HCT116 (cell line): ENCODE measurements around the gene BRD9. TPM values are rescaled to one million over a fixed set of nuclear protein-coding genes. Genes with fewer than 3 reads are reported as not detected.

Experiments used
- ATAC-seq: fragments of 200-7000 bp; cut with Tn5 transposase; 2 replicates; pipeline ENCODE4 v1.9.1; 2020; ENCODE audit warnings: mild to moderate bottlenecking, moderate library complexity
- BruUV-seq: library from RNA; stranded (reverse); fragments of 400-500 nt; replicated peaks from 2 replicates; lab custom pipeline; 2021; lab: Mats Ljungman, UMichigan
- CTCF ChIA-PET: fragments of 300-600 bp; sonication (Branson Sonifier 250); formaldehyde crosslinking; loops from one replicate; lab custom pipeline; 2021; ENCODE audit warnings: antibody characterized with exemption; lab: Charles Lee
- POLR2A ChIA-PET: fragments of 300-600, 350-600 bp; sonication (Branson Sonifier 250); formaldehyde crosslinking; loops from one replicate; lab custom pipeline; 2021; ENCODE audit warnings: antibody characterized with exemption; lab: Charles Lee
- RAD21 ChIA-PET, 2 experiments: fragments of 300-600 bp; sonication (Branson Sonifier 250); formaldehyde crosslinking; loops; one replicate each; lab custom pipeline; 2023; ENCODE audit warnings: low total read pairs in 2 of 2; ENCODE audit not compliant: uncharacterized antibody in 2 of 2, unreplicated experiment in 2 of 2, low non-redundant PET in 1 of 2; lab: Charles Lee
- DNase-seq: peaks from one replicate; pipeline ENCODE4 v3.0.0-alpha.2; 2010; ENCODE audit warnings: low read depth, low spot score
- H2AFZ ChIP-seq: fragments of 200-600 bp; shearing (Covaris generic), sonication (generic); 2 replicates; pipeline ENCODE4 v1.6.1; 2017; ENCODE audit warnings: low read depth, mixed run types, mixed read lengths, antibody characterized with exemption, low read length; ENCODE audit not compliant: poor library complexity, severe bottlenecking
- H3K27ac ChIP-seq: 2 replicates; pipeline ENCODE4 v1.5.1; 2012; ENCODE audit warnings: low read depth, low read length
- H3K27me3 ChIP-seq: fragments of 200-600 bp; sonication (generic); 2 replicates; pipeline ENCODE4 v1.6.1; 2016; ENCODE audit warnings: mixed run types, low read length, mixed read lengths; ENCODE audit not compliant: insufficient read depth
- H3K36me3 ChIP-seq, 2 experiments: fragments of 200-500 bp in 1 of 2; fragments of 200-600 bp in 1 of 2; sonication (Bioruptor generic) in 1 of 2; sonication (generic) in 1 of 2; 2 replicates each; pipeline versions ENCODE4 v1.5.1 to v1.6.1; 2014 to 2016; ENCODE audit warnings: low read length in 2 of 2, inconsistent platforms in 1 of 2, mixed read lengths in 1 of 2, mixed run types in 1 of 2; ENCODE audit not compliant: insufficient read depth in 2 of 2, control insufficient read depth in 1 of 2
- H3K4me1 ChIP-seq, 2 experiments: fragments of 200-600 bp in 1 of 2; sonication (generic) in 1 of 2; 2 replicates each; pipeline versions ENCODE4 v1.5.1 to v1.6.1; 2012 to 2017; ENCODE audit warnings: low read length in 2 of 2, inconsistent platforms in 1 of 2, mild to moderate bottlenecking in 1 of 2, mixed read lengths in 1 of 2, mixed run types in 1 of 2, moderate library complexity in 1 of 2; ENCODE audit not compliant: insufficient read depth in 2 of 2, control insufficient read depth in 1 of 2
- H3K4me2 ChIP-seq: fragments of 200-600 bp; sonication (generic); 2 replicates; pipeline ENCODE4 v1.6.1; 2017; ENCODE audit warnings: mixed run types, low read length, mixed read lengths
- H3K4me3 ChIP-seq, 2 experiments: fragments of 200-600 bp in 1 of 2; sonication (generic) in 1 of 2; replicated peaks in 1 of 2; 2 replicates each; pipeline ENCODE4 v1.5.1; 2011 to 2016; ENCODE audit warnings: low read length in 2 of 2, control low read depth in 1 of 2, low read depth in 1 of 2, mild to moderate bottlenecking in 1 of 2, mixed read lengths in 1 of 2, mixed run types in 1 of 2
- H3K79me2 ChIP-seq: fragments of 200-600 bp; sonication (generic); 2 replicates; pipeline ENCODE4 v1.6.1; 2017; ENCODE audit warnings: mild to moderate bottlenecking, mixed run types, low read length, moderate library complexity, mixed read lengths; ENCODE audit not compliant: insufficient read depth
- H3K9ac ChIP-seq: fragments of 200-600 bp; sonication (generic); 2 replicates; pipeline ENCODE4 v1.6.1; 2016; ENCODE audit warnings: low read length, mixed read lengths
- H3K9me2 ChIP-seq: fragments of 200-600 bp; sonication (generic), shearing (Covaris generic); 2 replicates; pipeline ENCODE4 v1.6.1; 2017; ENCODE audit warnings: mixed run types, mild to moderate bottlenecking, moderate library complexity; ENCODE audit not compliant: insufficient read depth
- H3K9me3 ChIP-seq, 2 experiments: fragments of 200-500 bp in 1 of 2; fragments of 200-600 bp in 1 of 2; sonication (Bioruptor generic) in 1 of 2; sonication (generic) in 1 of 2; 2 replicates each; pipeline ENCODE4 v1.6.1; 2014 to 2017; ENCODE audit warnings: low read length in 2 of 2, mixed read lengths in 2 of 2, inconsistent platforms in 1 of 2, low read depth in 1 of 2, mild to moderate bottlenecking in 1 of 2, mixed run types in 1 of 2, moderate library complexity in 1 of 2; ENCODE audit not compliant: control insufficient read depth in 1 of 2, insufficient read depth in 1 of 2
- H4K20me1 ChIP-seq: fragments of 200-600 bp; sonication (generic), shearing (Covaris generic); 2 replicates; pipeline ENCODE4 v1.6.1; 2017; ENCODE audit warnings: mixed run types, mild to moderate bottlenecking, moderate library complexity; ENCODE audit not compliant: insufficient read depth
- CEBPB ChIP-seq: IDR thresholded peaks from 2 replicates; pipeline ENCODE4 v1.6.1; 2012; ENCODE audit warnings: low read depth
- EGR1 ChIP-seq: IDR thresholded peaks from 2 replicates; pipeline ENCODE4 v1.6.1; 2012; ENCODE audit warnings: low read depth
- FOSL1 ChIP-seq: IDR thresholded peaks from 2 replicates; pipeline ENCODE4 v1.6.1; 2012; ENCODE audit warnings: low read depth
- JUND ChIP-seq: IDR thresholded peaks from 2 replicates; pipeline ENCODE4 v1.6.1; 2012
- POLR2AphosphoS5 ChIP-seq: IDR thresholded peaks from 2 replicates; pipeline ENCODE4 v1.6.1; 2011; ENCODE audit warnings: mild to moderate bottlenecking, low read depth, low read length, moderate library complexity
- SIN3A ChIP-seq: IDR thresholded peaks from 2 replicates; pipeline ENCODE4 v1.6.1; 2012; ENCODE audit warnings: low read depth
- SP1 ChIP-seq: IDR thresholded peaks from 2 replicates; pipeline ENCODE4 v1.6.1; 2012; ENCODE audit warnings: low read depth
- SRF ChIP-seq: IDR thresholded peaks from 2 replicates; pipeline ENCODE4 v1.6.1; 2012; ENCODE audit warnings: low read depth
- TCF7L2 ChIP-seq: IDR thresholded peaks from 2 replicates; pipeline ENCODE4 v1.7.0; 2011; ENCODE audit warnings: borderline replicate concordance, inconsistent platforms; ENCODE audit not compliant: insufficient read depth, insufficient read length; ENCODE audit errors: extremely low read depth
- YY1 ChIP-seq: IDR thresholded peaks from 2 replicates; pipeline ENCODE4 v1.6.1; 2011; ENCODE audit warnings: low read length, low read depth, moderate library complexity, mild to moderate bottlenecking; ENCODE audit not compliant: insufficient replicate concordance; ENCODE audit errors: extremely low read depth
- intact Hi-C: fragments of 100-400 bp; cut with micrococcal nuclease; formaldehyde crosslinking; loops from 2 replicates; pipeline ENCODE4 v1.10.0; 2022
- total RNA-seq: library from RNA; stranded (reverse); gene quantifications from one replicate; pipeline ENCODE4 v1.2.1, GENCODE V29; 2021; ENCODE audit not compliant: unreplicated experiment
- TF ChIP-seq, protein P1 (sequence below): IDR thresholded peaks from 2 replicates; pipeline ENCODE4 v1.6.1; 2012; ENCODE audit warnings: low read depth
- TF ChIP-seq, protein P2 (sequence below): IDR thresholded peaks from 2 replicates; pipeline ENCODE4 v1.6.1; 2011; ENCODE audit warnings: mild to moderate bottlenecking, low read length, moderate library complexity; ENCODE audit not compliant: insufficient replicate concordance; ENCODE audit errors: extremely low read depth
- TF ChIP-seq, protein P3 (sequence below): IDR thresholded peaks from 2 replicates; pipeline ENCODE4 v1.6.1; 2012

The BRD9 gene
- total RNA-seq, 1 experiment from 2014 or later = 54.6 TPM

DNA sequence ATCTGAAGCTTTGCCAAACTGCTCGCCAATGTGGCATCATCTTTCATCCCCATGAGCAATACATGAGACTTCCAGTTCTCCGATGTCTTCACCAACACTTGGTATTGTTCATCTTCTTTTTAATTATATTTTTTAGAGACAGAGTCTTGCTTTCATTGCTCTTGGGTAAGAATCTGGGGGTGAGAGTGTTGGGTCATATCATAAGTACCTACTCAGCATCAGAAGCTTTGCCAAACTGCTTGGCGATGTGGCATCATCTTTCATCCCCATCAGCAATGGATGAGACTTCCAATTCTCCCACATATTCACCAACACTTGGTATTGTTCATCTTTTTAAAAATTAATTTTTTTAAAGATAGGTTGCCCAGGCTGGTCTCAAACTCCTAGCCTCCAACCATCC is 77.2 kb downstream of the BRD9 start:
- no TSS peak for BruUV-seq
- Histone ChIP-seq H3K9me2 (no peaks in the 10 kb centered on the region), H3K79me2 (no peaks in the 10 kb centered on the region)
- RAD21 ChIA-PET = no interaction called here
- TF ChIP-seq POLR2AphosphoS5 (no peak), TCF7L2 (no peak), EGR1 (no peak), YY1 (no peak), CEBPB (no peak), SIN3A (no peak), SP1 (no peak), SRF (no peak), JUND (no peak), FOSL1 (no peak)
- TF ChIP-seq, protein P1, sequence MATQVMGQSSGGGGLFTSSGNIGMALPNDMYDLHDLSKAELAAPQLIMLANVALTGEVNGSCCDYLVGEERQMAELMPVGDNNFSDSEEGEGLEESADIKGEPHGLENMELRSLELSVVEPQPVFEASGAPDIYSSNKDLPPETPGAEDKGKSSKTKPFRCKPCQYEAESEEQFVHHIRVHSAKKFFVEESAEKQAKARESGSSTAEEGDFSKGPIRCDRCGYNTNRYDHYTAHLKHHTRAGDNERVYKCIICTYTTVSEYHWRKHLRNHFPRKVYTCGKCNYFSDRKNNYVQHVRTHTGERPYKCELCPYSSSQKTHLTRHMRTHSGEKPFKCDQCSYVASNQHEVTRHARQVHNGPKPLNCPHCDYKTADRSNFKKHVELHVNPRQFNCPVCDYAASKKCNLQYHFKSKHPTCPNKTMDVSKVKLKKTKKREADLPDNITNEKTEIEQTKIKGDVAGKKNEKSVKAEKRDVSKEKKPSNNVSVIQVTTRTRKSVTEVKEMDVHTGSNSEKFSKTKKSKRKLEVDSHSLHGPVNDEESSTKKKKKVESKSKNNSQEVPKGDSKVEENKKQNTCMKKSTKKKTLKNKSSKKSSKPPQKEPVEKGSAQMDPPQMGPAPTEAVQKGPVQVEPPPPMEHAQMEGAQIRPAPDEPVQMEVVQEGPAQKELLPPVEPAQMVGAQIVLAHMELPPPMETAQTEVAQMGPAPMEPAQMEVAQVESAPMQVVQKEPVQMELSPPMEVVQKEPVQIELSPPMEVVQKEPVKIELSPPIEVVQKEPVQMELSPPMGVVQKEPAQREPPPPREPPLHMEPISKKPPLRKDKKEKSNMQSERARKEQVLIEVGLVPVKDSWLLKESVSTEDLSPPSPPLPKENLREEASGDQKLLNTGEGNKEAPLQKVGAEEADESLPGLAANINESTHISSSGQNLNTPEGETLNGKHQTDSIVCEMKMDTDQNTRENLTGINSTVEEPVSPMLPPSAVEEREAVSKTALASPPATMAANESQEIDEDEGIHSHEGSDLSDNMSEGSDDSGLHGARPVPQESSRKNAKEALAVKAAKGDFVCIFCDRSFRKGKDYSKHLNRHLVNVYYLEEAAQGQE = no peak
- TF ChIP-seq, protein P2, sequence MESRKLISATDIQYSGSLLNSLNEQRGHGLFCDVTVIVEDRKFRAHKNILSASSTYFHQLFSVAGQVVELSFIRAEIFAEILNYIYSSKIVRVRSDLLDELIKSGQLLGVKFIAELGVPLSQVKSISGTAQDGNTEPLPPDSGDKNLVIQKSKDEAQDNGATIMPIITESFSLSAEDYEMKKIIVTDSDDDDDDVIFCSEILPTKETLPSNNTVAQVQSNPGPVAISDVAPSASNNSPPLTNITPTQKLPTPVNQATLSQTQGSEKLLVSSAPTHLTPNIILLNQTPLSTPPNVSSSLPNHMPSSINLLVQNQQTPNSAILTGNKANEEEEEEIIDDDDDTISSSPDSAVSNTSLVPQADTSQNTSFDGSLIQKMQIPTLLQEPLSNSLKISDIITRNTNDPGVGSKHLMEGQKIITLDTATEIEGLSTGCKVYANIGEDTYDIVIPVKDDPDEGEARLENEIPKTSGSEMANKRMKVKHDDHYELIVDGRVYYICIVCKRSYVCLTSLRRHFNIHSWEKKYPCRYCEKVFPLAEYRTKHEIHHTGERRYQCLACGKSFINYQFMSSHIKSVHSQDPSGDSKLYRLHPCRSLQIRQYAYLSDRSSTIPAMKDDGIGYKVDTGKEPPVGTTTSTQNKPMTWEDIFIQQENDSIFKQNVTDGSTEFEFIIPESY = no peak
- TF ChIP-seq, protein P3, sequence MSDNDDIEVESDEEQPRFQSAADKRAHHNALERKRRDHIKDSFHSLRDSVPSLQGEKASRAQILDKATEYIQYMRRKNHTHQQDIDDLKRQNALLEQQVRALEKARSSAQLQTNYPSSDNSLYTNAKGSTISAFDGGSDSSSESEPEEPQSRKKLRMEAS = no peak
- TF ChIP-seq, all 23 proteins: peak for 0
- Histone ChIP-seq H2AFZ (no peak overlapping the region), H4K20me1 (no peaks in the 10 kb centered on the region), H3K4me1 (no peaks in the 10 kb centered on the region), H3K36me3 (no peaks in the 10 kb centered on the region), H3K27ac (no peak overlapping the region), H3K27me3 (no peaks in the 10 kb centered on the region), H3K4me2 (no peak overlapping the region), H3K9me3 (no peaks in the 10 kb centered on the region), H3K9ac (no peak overlapping the region), H3K4me3 (no peak overlapping the region)
- DNase-seq (no peak), ATAC-seq (no peak)
- intact Hi-C loops = no loop called here
- ChIA-PET CTCF (no interaction called here), POLR2A (no interaction called here)

Other genes with a start within 250 kb of the BRD9 start
- gene TPPP, start 199.4 kb downstream of the BRD9 start, total RNA-seq = 3.9 TPM
- 3.8 TPM for gene ZDHHC11B, start 108.1 kb downstream of the BRD9 start, total RNA-seq
- 17.0 TPM for gene ZDHHC11, start 41.8 kb downstream of the BRD9 start, total RNA-seq
- 45.0 TPM for gene TRIP13, start 83 bp upstream of the BRD9 start, total RNA-seq
- 20.4 TPM for gene NKD2, start 116.0 kb upstream of the BRD9 start, total RNA-seq
- 29.6 TPM for gene SLC12A7, start 219.3 kb upstream of the BRD9 start, total RNA-seq